Measurements from ENCODE around the gene PLET1.

The PLET1 gene

GRCh38 chr11:112223754-112224532 lies 36.7 kb downstream of the PLET1 start:
- ATAC-seq (ENCODE audit: low read depth) (no peak), DNase-seq (ENCODE audit: low spot score in 2 of 2) (no peak)
- peaks cover 14% of the 10 kb centered on the region for H3K4me1 Mint-ChIP-seq
- no peak overlapping the region for H3K27ac Mint-ChIP-seq
- H3K27me3 Mint-ChIP-seq, result no peaks in the 10 kb centered on the region
- H3K9me3 Mint-ChIP-seq, result no peaks in the 10 kb centered on the region
- peaks cover 4% of the 10 kb centered on the region for H3K36me3 Mint-ChIP-seq
- H3K4me3 Mint-ChIP-seq, result no peak overlapping the region

GRCh38 chr11:112223121-112223520 lies 37.5 kb downstream of the PLET1 start:
- peaks cover 2% of the 10 kb centered on the region for H3K36me3 Mint-ChIP-seq
- no peak for DNase-seq (ENCODE audit: low spot score in 2 of 2)
- no peaks in the 10 kb centered on the region for H3K9me3 Mint-ChIP-seq
- H3K27me3 Mint-ChIP-seq, result no peaks in the 10 kb centered on the region
- peaks cover 14% of the 10 kb centered on the region for H3K4me1 Mint-ChIP-seq
- H3K4me3 Mint-ChIP-seq, result no peak overlapping the region
- ATAC-seq (ENCODE audit: low read depth), result no peak
- H3K27ac Mint-ChIP-seq, result no peak overlapping the region

GRCh38 chr11:112222303-112222702 lies 38.4 kb downstream of the PLET1 start:
- Mint-ChIP-seq H3K27me3 (no peaks in the 10 kb centered on the region), H3K27ac (no peak overlapping the region), H3K36me3 (peaks cover 2% of the 10 kb centered on the region), H3K4me1 (peaks cover 8% of the 10 kb centered on the region), H3K4me3 (no peak overlapping the region), H3K9me3 (no peaks in the 10 kb centered on the region)
- ATAC-seq (ENCODE audit: low read depth) (no peak), DNase-seq (ENCODE audit: low spot score in 2 of 2) (no peak)

GRCh38 chr11:112221274-112221835 lies 39.3 kb downstream of the PLET1 start:
- DNase-seq (ENCODE audit: low spot score in 2 of 2) (no peak), ATAC-seq (ENCODE audit: low read depth) (no peak)
- Mint-ChIP-seq H3K27me3 (no peaks in the 10 kb centered on the region), H3K27ac (no peak overlapping the region), H3K36me3 (peaks cover 2% of the 10 kb centered on the region), H3K4me1 (peaks cover 5% of the 10 kb centered on the region), H3K9me3 (no peaks in the 10 kb centered on the region), H3K4me3 (no peak overlapping the region)

- H3K4me3 Mint-ChIP-seq, result no peak overlapping the region
- H3K36me3 Mint-ChIP-seq, result no peaks in the 10 kb centered on the region
- H3K4me1 Mint-ChIP-seq, result peaks cover 5% of the 10 kb centered on the region
- DNase-seq (ENCODE audit: low spot score in 2 of 2) (peak; percentile 38 to 70), ATAC-seq (ENCODE audit: low read depth) (peak; percentile 99)
- no peak overlapping the region for H3K27ac Mint-ChIP-seq
- no peaks in the 10 kb centered on the region for H3K9me3 Mint-ChIP-seq
- H3K27me3 Mint-ChIP-seq, result no peaks in the 10 kb centered on the region
Measured at GRCh38 chr11:112219476-112220232, 41.0 kb downstream of the PLET1 start.

- Mint-ChIP-seq H3K27me3 (peaks cover 2% of the 10 kb centered on the region), H3K4me3 (no peak overlapping the region)
Measured at GRCh38 chr11:112216561-112217105, 44.0 kb downstream of the PLET1 start.

GRCh38 chr11:112215621-112216020 lies 45.0 kb downstream of the PLET1 start:
- Mint-ChIP-seq H3K36me3 (no peaks in the 10 kb centered on the region), H3K4me3 (no peak overlapping the region), H3K27ac (no peak overlapping the region), H3K4me1 (peaks cover 5% of the 10 kb centered on the region), H3K27me3 (peaks cover 2% of the 10 kb centered on the region), H3K9me3 (no peaks in the 10 kb centered on the region)
- ATAC-seq (ENCODE audit: low read depth) (no peak), DNase-seq (ENCODE audit: low spot score in 2 of 2) (no peak)

More at GRCh38 chr11:112216561-112217105, 44.0 kb downstream of the PLET1 start:
- H3K4me1 Mint-ChIP-seq, result peaks cover 5% of the 10 kb centered on the region
- no peak for DNase-seq (ENCODE audit: low spot score in 2 of 2)
- H3K36me3 Mint-ChIP-seq, result no peaks in the 10 kb centered on the region
- H3K9me3 Mint-ChIP-seq, result no peaks in the 10 kb centered on the region
- no peak overlapping the region for H3K27ac Mint-ChIP-seq
- no peak for ATAC-seq (ENCODE audit: low read depth)

- Mint-ChIP-seq H3K9me3 (no peaks in the 10 kb centered on the region), H3K36me3 (no peaks in the 10 kb centered on the region), H3K4me1 (no peaks in the 10 kb centered on the region), H3K27ac (no peak overlapping the region), H3K4me3 (no peak overlapping the region), H3K27me3 (peaks cover 2% of the 10 kb centered on the region)
- DNase-seq (ENCODE audit: low spot score in 2 of 2) (no peak), ATAC-seq (ENCODE audit: low read depth) (no peak)
Measured at GRCh38 chr11:112213753-112214152, 46.9 kb downstream of the PLET1 start.

- no peaks in the 10 kb centered on the region for H3K4me1 Mint-ChIP-seq
- ATAC-seq (ENCODE audit: low read depth), result no peak
- no peak overlapping the region for H3K4me3 Mint-ChIP-seq
- H3K36me3 Mint-ChIP-seq, result no peaks in the 10 kb centered on the region
- no peaks in the 10 kb centered on the region for H3K9me3 Mint-ChIP-seq
- H3K27ac Mint-ChIP-seq, result no peak overlapping the region
- DNase-seq (ENCODE audit: low spot score in 2 of 2), result no peak
- peaks cover 2% of the 10 kb centered on the region for H3K27me3 Mint-ChIP-seq
Measured at GRCh38 chr11:112212710-112213109, 48.0 kb downstream of the PLET1 start.

- ATAC-seq (ENCODE audit: low read depth) (no peak), DNase-seq (ENCODE audit: low spot score in 2 of 2) (no peak)
- H3K27me3 Mint-ChIP-seq, result peaks cover 2% of the 10 kb centered on the region
- H3K27ac Mint-ChIP-seq, result no peak overlapping the region
- H3K4me3 Mint-ChIP-seq, result no peak overlapping the region
- H3K4me1 Mint-ChIP-seq, result no peaks in the 10 kb centered on the region
- H3K36me3 Mint-ChIP-seq, result no peaks in the 10 kb centered on the region
- no peaks in the 10 kb centered on the region for H3K9me3 Mint-ChIP-seq
Measured at GRCh38 chr11:112212290-112212689, 48.4 kb downstream of the PLET1 start.

GRCh38 chr11:112211536-112211935 lies 49.1 kb downstream of the PLET1 start:
- H3K4me3 Mint-ChIP-seq, result no peak overlapping the region
- no peaks in the 10 kb centered on the region for H3K36me3 Mint-ChIP-seq
- H3K9me3 Mint-ChIP-seq, result no peaks in the 10 kb centered on the region
- no peak for ATAC-seq (ENCODE audit: low read depth)
- no peak for DNase-seq (ENCODE audit: low spot score in 2 of 2)
- peaks cover 2% of the 10 kb centered on the region for H3K27me3 Mint-ChIP-seq
- no peaks in the 10 kb centered on the region for H3K4me1 Mint-ChIP-seq
- no peak overlapping the region for H3K27ac Mint-ChIP-seq

- no peaks in the 10 kb centered on the region for H3K4me1 Mint-ChIP-seq
- DNase-seq (ENCODE audit: low spot score in 2 of 2), result no peak
- H3K4me3 Mint-ChIP-seq, result no peak overlapping the region
- no peak overlapping the region for H3K27ac Mint-ChIP-seq
- H3K9me3 Mint-ChIP-seq, result no peaks in the 10 kb centered on the region
- peaks cover 2% of the 10 kb centered on the region for H3K27me3 Mint-ChIP-seq
- H3K36me3 Mint-ChIP-seq, result no peaks in the 10 kb centered on the region
- no peak for ATAC-seq (ENCODE audit: low read depth)
Measured at GRCh38 chr11:112210890-112211289, 49.8 kb downstream of the PLET1 start.

- Mint-ChIP-seq H3K36me3 (no peaks in the 10 kb centered on the region), H3K4me3 (no peak overlapping the region), H3K27me3 (no peaks in the 10 kb centered on the region), H3K9me3 (no peaks in the 10 kb centered on the region), H3K27ac (no peak overlapping the region), H3K4me1 (no peaks in the 10 kb centered on the region)
- no peak for ATAC-seq (ENCODE audit: low read depth)
- DNase-seq (ENCODE audit: low spot score in 2 of 2), result no peak
Measured at GRCh38 chr11:112206071-112206470, 54.6 kb downstream of the PLET1 start.

- Mint-ChIP-seq H3K36me3 (no peaks in the 10 kb centered on the region), H3K4me1 (no peaks in the 10 kb centered on the region), H3K4me3 (no peak overlapping the region), H3K27ac (no peak overlapping the region), H3K9me3 (no peaks in the 10 kb centered on the region), H3K27me3 (peaks cover 9% of the 10 kb centered on the region)
- DNase-seq (ENCODE audit: low spot score in 2 of 2) (no peak), ATAC-seq (ENCODE audit: low read depth) (no peak)
Measured at GRCh38 chr11:112200252-112200651, 60.4 kb downstream of the PLET1 start.
